Endodermal cell (in vitro differentiated cells): ENCODE results near the gene CARD11. TPM values are rescaled to one million over a fixed set of nuclear protein-coding genes. Genes with fewer than 3 reads are reported as not detected.

Experiments
- DNase-seq: peaks from one replicate; pipeline ENCODE4 v3.0.0-alpha.2; 2017
- H3K27ac ChIP-seq: 2 replicates; pipeline ENCODE4 v1.5.1; 2013; ENCODE audit warnings: mild to moderate bottlenecking, low read depth, low read length, moderate library complexity
- H3K27me3 ChIP-seq: 2 replicates; pipeline ENCODE4 v1.6.1; 2013; ENCODE audit warnings: mild to moderate bottlenecking, low read length, moderate library complexity; ENCODE audit not compliant: insufficient read depth, control insufficient read depth, poor library complexity, severe bottlenecking
- H3K36me3 ChIP-seq: 2 replicates; pipeline ENCODE4 v1.7.0; 2013; ENCODE audit warnings: mild to moderate bottlenecking, low read length, moderate library complexity; ENCODE audit not compliant: control insufficient read depth, insufficient read depth
- H3K4me1 ChIP-seq: one replicate; pipeline ENCODE4 v1.7.0; 2013; ENCODE audit warnings: low read length; ENCODE audit not compliant: control insufficient read depth, insufficient read depth
- H3K4me3 ChIP-seq: 2 replicates; pipeline ENCODE4 v1.5.1; 2013; ENCODE audit warnings: mild to moderate bottlenecking, low read length, moderate library complexity
- H3K9ac ChIP-seq: 2 replicates; pipeline ENCODE4 v1.6.1; 2013; ENCODE audit warnings: mild to moderate bottlenecking, low read length, moderate library complexity; ENCODE audit not compliant: poor library complexity, severe bottlenecking; ENCODE audit errors: extremely low read depth
- H3K9me3 ChIP-seq: 2 replicates; pipeline ENCODE4 v1.6.1; 2013; ENCODE audit warnings: mild to moderate bottlenecking, low read length, moderate library complexity; ENCODE audit not compliant: control insufficient read depth
- H3K27ac Mint-ChIP-seq: 2 replicates; pipeline ENCODE4 v1.8.0; 2020; ENCODE audit warnings: mixed read lengths
- H3K27me3 Mint-ChIP-seq: 2 replicates; pipeline ENCODE4 v1.8.0; 2021; ENCODE audit warnings: mild to moderate bottlenecking, mixed read lengths; ENCODE audit not compliant: insufficient read depth
- H3K36me3 Mint-ChIP-seq: 2 replicates; pipeline ENCODE4 v1.8.0; 2020; ENCODE audit warnings: low read depth, mixed read lengths
- H3K4me1 Mint-ChIP-seq: 2 replicates; pipeline ENCODE4 v1.8.0; 2020; ENCODE audit warnings: mixed read lengths
- H3K4me3 Mint-ChIP-seq: 2 replicates; pipeline ENCODE4 v1.8.0; 2020; ENCODE audit warnings: mild to moderate bottlenecking, moderate library complexity, mixed read lengths
- H3K9me3 Mint-ChIP-seq: 2 replicates; pipeline ENCODE4 v1.8.0; 2020; ENCODE audit warnings: mild to moderate bottlenecking, mixed read lengths
- WGBS, 2 experiments: methylation state at CpG; one replicate each; pipeline versions ENCODE4 v1.1.5 to v1.1.7; 2013; ENCODE audit warnings: missing lambda C conversion rate in 2 of 2, mixed read lengths in 1 of 2; ENCODE audit not compliant: insufficient coverage in 1 of 2, insufficient read length in 1 of 2; 5-methylcytosine and 5-hydroxymethylcytosine counted together
- total RNA-seq, 2 donors: library from RNA; stranded (reverse); fragmentation: NEBNext Ultra II Directional in 1 of 2; extraction: Animal tissue kit (Norgen Biotek cat#: 25700) in 1 of 2; gene quantifications; 2 replicates in 1 of 2; 3 replicates in 1 of 2; pipeline ENCODE4 v1.2.1, GENCODE V29; 2021
- TF ChIP-seq, protein P1 (sequence below): fragments of 200-600 bp; sonication (generic); conservative IDR thresholded peaks from 2 replicates; pipeline ENCODE4 v1.5.0; 2021; ENCODE audit warnings: antibody characterized with exemption, mild to moderate bottlenecking

CARD11 gene
- total RNA-seq, 2 donors from 2014 or later, result 7.2 to 10.8 TPM

DNA sequence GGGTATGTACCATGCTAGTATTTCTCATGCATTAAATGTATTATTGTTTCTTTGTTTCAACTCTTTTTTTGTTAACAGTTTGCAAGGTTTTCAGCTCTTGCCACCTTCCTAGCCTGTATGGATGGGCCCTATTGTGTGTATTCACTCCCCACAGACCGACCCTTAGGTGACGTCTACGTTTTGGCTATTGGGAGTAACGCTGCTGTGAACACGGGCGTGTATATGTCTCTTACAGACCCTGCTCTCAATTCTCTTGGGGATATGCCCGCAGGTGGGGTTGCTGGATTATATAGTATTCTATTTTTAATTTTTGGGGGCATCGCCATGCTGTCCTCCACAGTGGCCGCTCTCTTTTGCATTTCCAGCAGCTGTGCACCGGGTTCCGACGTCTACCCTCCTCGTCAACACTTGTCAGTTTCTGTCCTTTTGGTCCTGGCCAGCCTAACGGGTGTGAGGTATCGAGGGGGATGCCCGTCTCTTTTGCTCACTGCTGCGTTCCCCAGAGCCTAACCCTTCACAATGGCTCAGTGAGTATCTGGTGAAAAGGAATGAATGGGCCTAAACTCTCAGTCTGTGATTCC lies 135.5 kb downstream of the CARD11 start:
- Mint-ChIP-seq H3K36me3 (peaks cover 3% of the 10 kb centered on the region), H3K4me1 (no peaks in the 10 kb centered on the region), H3K27ac (no peak overlapping the region), H3K27me3 (no peaks in the 10 kb centered on the region), H3K4me3 (no peak overlapping the region), H3K9me3 (no peaks in the 10 kb centered on the region)
- Histone ChIP-seq H3K27ac (no peak overlapping the region), H3K36me3 (no peaks in the 10 kb centered on the region), H3K9ac (no peak overlapping the region), H3K27me3 (no peaks in the 10 kb centered on the region), H3K4me1 (no peaks in the 10 kb centered on the region), H3K9me3 (no peaks in the 10 kb centered on the region), H3K4me3 (no peak overlapping the region)
- no peak for DNase-seq
- TF ChIP-seq, protein P1, sequence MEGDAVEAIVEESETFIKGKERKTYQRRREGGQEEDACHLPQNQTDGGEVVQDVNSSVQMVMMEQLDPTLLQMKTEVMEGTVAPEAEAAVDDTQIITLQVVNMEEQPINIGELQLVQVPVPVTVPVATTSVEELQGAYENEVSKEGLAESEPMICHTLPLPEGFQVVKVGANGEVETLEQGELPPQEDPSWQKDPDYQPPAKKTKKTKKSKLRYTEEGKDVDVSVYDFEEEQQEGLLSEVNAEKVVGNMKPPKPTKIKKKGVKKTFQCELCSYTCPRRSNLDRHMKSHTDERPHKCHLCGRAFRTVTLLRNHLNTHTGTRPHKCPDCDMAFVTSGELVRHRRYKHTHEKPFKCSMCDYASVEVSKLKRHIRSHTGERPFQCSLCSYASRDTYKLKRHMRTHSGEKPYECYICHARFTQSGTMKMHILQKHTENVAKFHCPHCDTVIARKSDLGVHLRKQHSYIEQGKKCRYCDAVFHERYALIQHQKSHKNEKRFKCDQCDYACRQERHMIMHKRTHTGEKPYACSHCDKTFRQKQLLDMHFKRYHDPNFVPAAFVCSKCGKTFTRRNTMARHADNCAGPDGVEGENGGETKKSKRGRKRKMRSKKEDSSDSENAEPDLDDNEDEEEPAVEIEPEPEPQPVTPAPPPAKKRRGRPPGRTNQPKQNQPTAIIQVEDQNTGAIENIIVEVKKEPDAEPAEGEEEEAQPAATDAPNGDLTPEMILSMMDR, result no peak
- WGBS, 2 experiments, result 92 to 97% methylated on average over 14 to 17 of the region's 17 CpGs

DNA sequence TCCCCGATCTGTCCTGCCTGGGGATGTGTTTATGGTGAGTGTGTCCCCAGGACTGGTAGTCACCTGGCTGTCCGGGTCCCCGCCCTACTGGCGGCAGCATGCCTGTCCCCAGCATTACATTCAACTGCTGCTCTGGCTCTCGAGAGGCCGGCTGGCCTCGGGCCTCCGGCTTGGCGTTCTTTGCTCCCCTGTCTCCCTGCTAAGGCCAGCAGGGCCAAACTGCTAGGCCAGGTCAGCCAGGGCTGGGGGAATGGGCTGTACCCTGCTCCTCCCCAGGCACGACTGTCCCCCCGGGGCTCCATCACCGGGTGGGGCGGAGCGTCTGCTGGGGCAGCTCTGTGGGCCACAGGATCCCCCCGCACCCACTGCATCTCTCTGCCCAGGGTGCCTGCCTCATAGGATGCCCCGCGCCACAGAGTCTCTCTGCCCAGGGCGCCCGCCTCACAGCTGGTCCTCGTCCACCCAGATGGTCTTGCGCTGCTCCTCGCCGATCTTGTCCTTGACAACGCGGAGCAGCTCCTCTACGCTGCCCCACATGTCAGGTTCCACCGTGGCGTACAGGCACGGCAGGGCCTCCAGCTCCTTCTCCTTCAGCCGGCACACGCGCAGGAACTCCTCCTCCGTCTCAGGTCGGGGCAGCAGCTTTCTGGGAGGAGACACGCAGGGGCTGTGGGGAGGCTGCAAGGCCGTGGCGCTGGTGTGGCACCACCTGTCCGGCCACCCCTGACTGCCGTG lies 137.3 kb downstream of the CARD11 start:
- H3K36me3 ChIP-seq, result no peaks in the 10 kb centered on the region
- H3K27ac Mint-ChIP-seq, result no peak overlapping the region
- peaks cover 3% of the 10 kb centered on the region for H3K36me3 Mint-ChIP-seq
- no peaks in the 10 kb centered on the region for H3K27me3 ChIP-seq
- no peaks in the 10 kb centered on the region for H3K27me3 Mint-ChIP-seq
- TF ChIP-seq, protein P1, result no peak
- no peak for DNase-seq
- H3K4me3 Mint-ChIP-seq, result no peak overlapping the region
- WGBS, 2 experiments, result 94 to 97% methylated on average over 25 to 39 of the region's 39 CpGs
- no peak overlapping the region for H3K4me3 ChIP-seq
- H3K4me1 ChIP-seq, result no peaks in the 10 kb centered on the region
- H3K4me1 Mint-ChIP-seq, result no peaks in the 10 kb centered on the region
- no peaks in the 10 kb centered on the region for H3K9me3 Mint-ChIP-seq
- no peak overlapping the region for H3K27ac ChIP-seq
- no peaks in the 10 kb centered on the region for H3K9me3 ChIP-seq
- no peak overlapping the region for H3K9ac ChIP-seq

DNA sequence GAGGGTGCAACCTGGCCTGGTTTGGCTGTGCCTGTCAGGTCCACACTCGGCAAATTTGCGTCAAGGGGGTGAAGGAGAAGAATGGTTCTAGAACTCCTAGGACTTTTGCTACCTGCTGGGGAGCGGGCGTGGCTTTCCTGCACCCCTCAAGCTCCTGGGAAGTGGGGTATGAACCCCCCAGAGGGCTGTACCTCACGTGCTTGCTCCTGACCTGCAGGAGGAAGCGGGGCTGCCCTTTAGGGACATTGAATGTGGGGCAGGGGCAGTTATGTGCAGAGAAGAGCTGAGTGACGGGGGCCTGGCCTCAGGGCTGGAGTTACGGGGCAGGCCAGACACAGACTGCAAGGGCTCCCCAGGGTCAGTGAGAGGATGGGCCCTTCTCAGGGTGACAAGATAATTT lies 138.2 kb downstream of the CARD11 start:
- Mint-ChIP-seq H3K4me1 (no peaks in the 10 kb centered on the region), H3K27me3 (no peaks in the 10 kb centered on the region), H3K9me3 (no peaks in the 10 kb centered on the region), H3K27ac (no peak overlapping the region), H3K36me3 (peaks cover 3% of the 10 kb centered on the region), H3K4me3 (no peak overlapping the region)
- 90 to 100% methylated on average over 6 to 8 of the region's 8 CpGs for WGBS, 2 experiments
- Histone ChIP-seq H3K9ac (no peak overlapping the region), H3K27ac (no peak overlapping the region), H3K27me3 (no peaks in the 10 kb centered on the region), H3K36me3 (no peaks in the 10 kb centered on the region), H3K4me3 (no peak overlapping the region), H3K9me3 (no peaks in the 10 kb centered on the region), H3K4me1 (no peaks in the 10 kb centered on the region)
- no peak for DNase-seq
- TF ChIP-seq, protein P1, result no peak
